Islet precursor cell (in vitro differentiated cells): ENCODE results near the gene RPS3.
A peak's percentile ranks its signal among the peaks of the same experiment; 100 is the strongest.
"Not testable (repeated sequence)": the region's sequence is repeated elsewhere in the genome, so short reads cannot be mapped to it uniquely, and the experiment has no call there.

Experiments
- DNase-seq: peaks from one replicate; pipeline ENCODE4 v3.0.0-alpha.2; 2018

Gene RPS3

DNA sequence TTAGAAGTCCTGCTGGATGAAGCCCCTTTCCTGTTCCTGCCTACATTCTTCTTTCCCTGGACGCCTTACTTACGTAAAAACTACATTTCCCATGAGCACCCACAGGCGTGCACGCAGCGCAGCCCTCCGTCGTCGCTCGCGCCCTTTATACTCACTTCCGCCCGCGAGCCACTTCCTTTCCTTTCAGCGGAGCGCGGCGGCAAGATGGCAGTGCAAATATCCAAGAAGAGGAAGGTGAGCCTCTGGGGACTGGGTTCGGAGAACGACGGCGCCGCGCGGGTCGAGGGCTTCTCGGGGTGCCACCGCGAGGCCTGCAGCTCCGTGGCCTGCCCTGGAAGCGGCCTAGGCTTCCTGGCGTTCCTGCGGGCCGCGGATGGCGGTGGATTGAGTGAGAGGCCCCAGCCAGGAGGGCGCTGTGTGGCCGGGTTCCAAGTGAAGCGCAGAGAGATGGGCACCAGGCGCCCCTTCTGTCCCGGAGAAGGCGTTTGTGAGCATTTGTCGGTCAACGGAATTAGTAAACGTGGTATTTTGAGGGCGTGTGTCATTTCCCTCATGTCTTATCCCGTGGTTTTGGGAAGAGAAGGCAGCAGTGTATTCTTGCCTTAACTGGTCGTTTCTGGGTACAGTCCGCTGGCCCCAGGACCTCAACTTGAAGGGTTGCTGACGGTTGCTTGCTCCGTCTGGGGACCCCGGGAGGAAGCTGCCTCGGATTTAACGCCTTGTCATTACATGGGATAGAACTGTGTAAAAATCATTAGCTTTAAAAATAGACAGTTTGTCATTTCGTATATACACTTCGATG is at the start of gene RPS3:
RPS3 (plus strand) TSS at position 175 of the 802 bp plus-strand sequence; CDS start at position 205, 30 bp downstream.
- peak; percentile 96 for DNase-seq

GRCh38 chr11:75349521-75350116 is 49.7 kb upstream of the RPS3 start:
- peak; percentile 86 for DNase-seq

GRCh38 chr11:75350122-75350742 is 49.1 kb upstream of the RPS3 start:
- DNase-seq, result no peak

GRCh38 chr11:75350743-75351540 is 48.4 kb upstream of the RPS3 start:
- DNase-seq, result peak; percentile 79

DNA sequence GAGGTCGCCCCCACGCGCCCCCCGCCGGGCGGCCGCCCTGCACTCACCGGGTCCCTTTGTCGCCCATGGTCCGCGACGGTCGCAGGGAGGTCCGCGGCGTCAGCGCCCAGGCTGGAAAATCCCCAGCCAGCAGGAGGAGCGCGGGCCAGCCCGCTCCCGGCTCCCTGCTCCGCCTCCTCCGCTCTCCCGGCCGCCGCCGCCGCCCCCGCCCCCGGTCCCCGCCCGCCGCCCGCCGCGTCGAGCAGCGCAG is 47.9 kb upstream of the RPS3 start, which contains the start of gene ARRB1:
ARRB1 (minus strand) TSS at position 121 of the 250 bp plus-strand sequence; CDS start at position 67, 54 bp downstream.
- DNase-seq, result peak; percentile 80

DNA sequence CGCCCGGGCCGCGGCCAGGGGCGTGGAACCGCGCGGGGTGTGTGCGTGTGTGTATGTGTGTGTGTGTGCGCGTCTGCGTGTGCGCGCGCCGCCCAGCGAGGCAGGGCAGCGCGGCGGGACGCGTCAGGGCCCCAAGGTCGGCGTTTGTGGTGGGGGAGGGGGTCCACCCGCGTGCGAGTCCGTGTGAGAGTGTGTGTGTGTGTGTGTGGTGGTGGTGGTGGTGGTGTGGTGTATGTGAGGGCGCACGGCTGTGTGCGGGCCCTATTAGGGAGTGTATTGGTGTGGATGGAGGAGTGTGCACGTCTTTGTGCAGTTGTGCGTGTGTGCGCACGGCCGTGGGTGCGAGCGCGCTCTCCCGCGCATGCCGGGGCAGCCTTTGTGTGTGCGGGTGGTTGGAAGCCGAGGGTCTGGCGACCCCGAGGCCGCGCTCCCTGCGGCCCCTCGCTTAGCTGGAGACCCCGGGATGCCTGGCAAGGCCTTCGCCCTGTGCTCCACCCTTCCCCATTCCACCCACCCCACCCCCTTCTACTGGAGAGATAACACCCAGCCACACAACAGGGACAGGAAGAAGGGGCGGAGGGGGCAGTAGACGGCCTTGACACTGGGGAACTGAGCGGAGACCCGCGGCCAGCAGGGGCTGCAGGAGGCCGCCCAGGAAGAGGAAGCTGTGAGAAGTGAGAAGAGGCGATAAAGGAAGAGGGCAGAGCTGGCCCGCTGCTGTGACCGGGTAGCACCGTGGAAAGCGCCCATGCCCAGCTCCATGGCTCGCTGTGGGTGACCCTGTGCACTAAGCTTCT is 47.3 kb upstream of the RPS3 start:
- DNase-seq, result peak; percentile 93

- DNase-seq, result no peak
Observed at GRCh38 chr11:75352588-75353206, 46.6 kb upstream of the RPS3 start.

DNA sequence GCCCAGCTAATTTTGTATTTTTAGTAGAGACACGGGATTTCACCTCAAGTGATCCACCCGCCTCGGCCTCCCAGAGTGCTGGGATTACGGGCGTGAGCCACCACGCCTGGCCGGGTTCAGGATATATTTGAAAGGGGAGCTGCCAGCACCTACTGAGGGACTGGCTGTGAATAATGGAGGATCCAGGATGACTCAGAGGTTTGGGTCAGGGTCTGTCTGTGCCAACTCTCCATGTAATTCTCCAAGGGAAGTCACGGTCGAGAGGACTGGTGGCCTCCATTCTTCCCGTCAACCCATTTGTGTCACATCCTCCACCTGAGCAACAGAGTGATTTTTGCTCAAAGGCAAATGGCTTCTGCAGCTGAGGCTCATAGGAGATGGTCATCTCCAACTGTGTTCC is 44.3 kb upstream of the RPS3 start:
- peak; percentile 45 for DNase-seq

GRCh38 chr11:75356613-75357012 is 42.7 kb upstream of the RPS3 start:
- peak; percentile 60 for DNase-seq

GRCh38 chr11:75362285-75362684 is 37.0 kb upstream of the RPS3 start:
- DNase-seq, result not testable (repeated sequence)

DNA sequence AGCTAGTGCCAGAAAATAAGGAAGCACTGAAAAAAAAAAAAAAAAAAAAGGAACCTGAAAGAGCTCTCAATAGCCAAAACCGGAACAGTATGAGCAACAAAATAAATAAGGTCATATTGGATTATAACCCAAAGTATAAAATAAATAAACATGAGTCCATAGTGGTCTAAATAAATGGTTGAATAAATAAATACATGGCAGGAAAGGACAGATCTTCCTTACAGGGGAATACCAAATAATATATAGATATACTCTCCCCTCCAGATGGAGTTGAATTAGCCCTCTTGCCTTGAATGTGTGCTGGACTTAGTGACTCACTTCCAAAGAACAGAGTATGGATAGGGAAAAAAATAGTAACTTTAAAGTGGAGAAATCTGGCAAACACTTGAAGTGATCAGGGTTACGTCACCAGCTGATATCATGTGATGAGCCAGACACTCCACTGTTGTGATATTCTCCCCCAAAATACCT is 33.6 kb upstream of the RPS3 start:
- no peak for DNase-seq

- not testable (repeated sequence) for DNase-seq
Observed at GRCh38 chr11:75366826-75367225, 32.5 kb upstream of the RPS3 start.

GRCh38 chr11:75369560-75370255 is 29.6 kb upstream of the RPS3 start:
- DNase-seq, result no peak

GRCh38 chr11:75371949-75372876 is 27.1 kb upstream of the RPS3 start:
- DNase-seq, result no peak

- DNase-seq, result no peak
Observed at GRCh38 chr11:75373201-75373600, 26.1 kb upstream of the RPS3 start.

- DNase-seq, result no peak
Observed at GRCh38 chr11:75374646-75375045, 24.7 kb upstream of the RPS3 start.

- DNase-seq, result no peak
Observed at GRCh38 chr11:75375626-75376025, 23.7 kb upstream of the RPS3 start.

GRCh38 chr11:75376175-75376574 is 23.1 kb upstream of the RPS3 start:
- peak; percentile 73 for DNase-seq

GRCh38 chr11:75378776-75379175 is 20.5 kb upstream of the RPS3 start:
- not testable (repeated sequence) for DNase-seq

GRCh38 chr11:75380245-75380644 is 19.1 kb upstream of the RPS3 start:
- DNase-seq, result no peak
